GM21723 (cell line): Measurements from ENCODE around the gene ONECUT3.

Experiments
- ATAC-seq: cut with Tn5 transposase; IDR thresholded peaks from one replicate; pipeline ENCODE4 v1.9.1; 2021; ENCODE audit warnings: mild to moderate bottlenecking, moderate library complexity; ENCODE audit not compliant: unreplicated experiment

ONECUT3 gene

DNA sequence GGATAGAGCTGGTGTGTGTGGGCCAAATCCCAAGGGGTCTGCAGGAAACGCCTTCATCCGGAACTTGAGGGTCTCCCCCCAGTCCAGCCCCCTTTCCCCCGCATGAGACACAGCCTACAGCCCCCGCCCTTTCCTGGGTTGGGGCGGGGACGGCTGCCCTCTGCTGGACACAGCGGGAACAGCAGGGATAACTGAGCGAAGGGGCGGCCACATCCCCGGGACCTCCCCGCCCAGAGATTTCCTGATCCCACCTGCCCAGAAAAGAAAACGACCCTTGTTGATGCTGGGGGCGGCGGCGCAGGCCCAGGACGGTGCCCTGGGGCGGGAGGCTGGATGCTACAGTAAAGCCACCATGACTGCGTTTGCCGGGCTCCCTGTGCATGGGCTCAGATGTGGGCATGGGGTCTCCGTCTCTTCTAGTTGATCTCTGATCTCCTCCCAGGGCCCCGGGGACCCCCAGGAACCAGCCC lies 14.2 kb downstream of the ONECUT3 start:
- ATAC-seq = no peak

DNA sequence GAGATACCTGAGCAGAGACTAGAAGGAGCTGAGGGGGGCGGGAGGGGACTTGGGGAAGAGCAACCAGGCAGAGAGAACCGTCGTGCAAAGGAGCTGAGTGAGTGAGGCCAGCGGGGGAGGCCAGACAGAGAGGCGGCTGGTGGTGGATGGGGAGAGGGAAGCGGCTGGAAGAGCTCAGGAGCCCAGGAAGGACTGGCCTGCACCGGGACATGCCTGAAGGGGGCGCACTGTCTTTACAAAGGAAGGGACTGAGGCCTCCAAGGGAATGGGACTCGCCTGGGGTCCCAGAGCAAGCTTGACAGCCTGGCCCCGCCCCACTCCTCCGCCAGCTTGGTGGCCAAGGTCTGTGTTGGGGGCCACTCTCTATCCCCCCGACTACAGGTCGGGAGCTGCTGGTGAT lies 14.9 kb downstream of the ONECUT3 start:
- ATAC-seq = no peak

DNA sequence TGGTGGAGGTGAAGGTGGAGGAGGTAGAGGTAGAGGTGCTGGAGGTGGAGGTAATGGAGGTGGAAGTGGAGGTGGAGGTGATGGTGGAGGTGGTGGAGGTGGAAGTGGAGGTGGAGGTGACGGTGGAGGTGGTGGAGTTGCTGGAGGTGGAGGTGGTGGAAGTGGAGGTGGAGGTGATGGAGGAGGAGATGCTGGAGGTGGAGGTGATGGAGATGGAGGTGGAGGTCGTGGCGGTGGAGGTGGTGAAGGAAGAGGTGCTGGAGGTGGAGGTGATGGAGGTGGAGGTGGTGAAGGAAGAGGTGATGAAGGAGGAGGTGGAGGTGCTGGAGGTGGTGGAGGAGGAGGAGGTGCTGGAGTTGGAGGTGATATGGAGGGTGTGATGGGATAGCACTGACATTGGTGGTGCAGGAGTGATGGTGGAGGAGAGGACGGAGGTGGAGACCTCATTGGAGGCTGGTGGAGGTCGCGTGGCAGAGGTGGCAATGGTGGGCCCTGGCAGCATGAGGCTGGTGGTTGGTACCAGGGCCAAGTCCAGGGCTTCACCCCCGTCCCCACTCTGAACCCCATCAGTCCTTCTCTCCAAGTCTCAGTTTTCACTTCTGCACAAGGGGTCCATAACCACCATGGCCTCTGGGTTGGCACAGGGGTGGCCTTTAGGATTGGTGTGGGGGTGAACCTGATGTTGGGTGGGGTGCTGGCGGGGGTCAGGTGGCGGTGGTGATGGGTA lies 15.8 kb downstream of the ONECUT3 start:
- no peak for ATAC-seq

DNA sequence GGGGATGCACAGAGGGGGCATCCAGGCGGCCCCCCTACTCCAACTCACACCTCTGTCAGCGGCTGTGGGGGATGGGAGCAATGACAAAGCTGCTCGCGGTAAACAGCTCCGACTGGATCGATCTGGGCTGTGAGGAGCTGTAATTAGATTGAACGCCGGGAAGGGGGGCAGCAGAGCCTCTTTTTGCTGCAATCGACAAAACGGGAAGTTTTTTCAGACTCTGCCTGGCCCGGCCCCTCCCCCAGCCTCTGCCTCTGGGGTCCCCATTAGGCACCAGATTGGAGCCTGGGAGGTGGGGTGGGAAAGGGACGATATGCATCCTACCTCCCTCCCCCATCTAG lies 16.3 kb downstream of the ONECUT3 start:
- no peak for ATAC-seq

DNA sequence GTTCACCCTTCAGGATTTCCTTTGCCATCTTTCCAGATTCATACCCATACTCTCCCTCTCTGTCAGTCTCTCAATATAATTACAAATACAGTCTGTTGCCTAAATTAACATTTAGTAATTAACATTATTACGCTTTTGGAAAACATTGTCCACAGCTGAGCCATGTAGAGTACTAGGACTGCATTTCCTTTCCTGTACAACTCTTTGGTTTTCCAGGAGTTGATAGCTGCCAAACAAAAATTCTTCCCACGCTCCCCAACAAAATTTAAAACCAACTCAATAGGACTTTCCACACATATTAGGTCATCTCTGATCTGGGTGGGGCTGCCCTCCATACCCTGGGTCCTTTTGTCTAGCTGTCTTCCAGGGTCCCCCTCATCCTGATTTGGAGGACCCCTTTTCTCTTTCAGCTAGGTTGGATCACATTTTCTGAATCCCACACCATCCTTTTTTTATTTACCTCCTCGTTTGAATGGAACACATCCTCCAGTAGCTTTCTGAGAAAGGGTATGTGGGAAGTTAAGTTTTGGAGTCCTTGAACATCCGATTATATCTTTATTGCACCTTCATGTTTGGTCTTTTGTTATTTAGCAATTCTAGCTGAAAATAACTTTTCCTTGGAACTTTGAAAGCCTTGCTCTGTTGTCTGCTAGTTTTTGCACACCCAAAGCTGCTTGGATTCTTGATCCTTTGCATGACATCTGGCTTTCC lies 17.7 kb downstream of the ONECUT3 start:
- ATAC-seq = no peak

DNA sequence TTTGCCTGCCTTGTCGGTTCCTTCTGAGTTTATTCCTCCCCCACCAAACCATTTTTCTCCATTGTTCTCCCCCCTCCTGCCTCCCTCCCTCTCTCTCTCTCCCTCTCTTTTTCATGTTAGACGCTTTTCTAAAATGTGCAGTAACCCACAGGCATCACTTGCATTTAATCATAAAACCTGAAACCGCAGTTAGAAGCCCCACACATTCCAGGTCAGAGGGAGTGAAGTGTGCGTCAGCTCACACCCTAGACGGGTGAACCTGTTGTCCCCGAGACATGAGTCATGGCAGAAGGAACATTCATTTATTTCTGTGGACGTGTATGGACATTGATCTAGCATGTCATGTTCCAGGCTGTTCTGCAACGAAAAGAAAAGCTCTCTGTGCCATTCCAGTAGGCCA lies 19.9 kb downstream of the ONECUT3 start:
- ATAC-seq = no peak

DNA sequence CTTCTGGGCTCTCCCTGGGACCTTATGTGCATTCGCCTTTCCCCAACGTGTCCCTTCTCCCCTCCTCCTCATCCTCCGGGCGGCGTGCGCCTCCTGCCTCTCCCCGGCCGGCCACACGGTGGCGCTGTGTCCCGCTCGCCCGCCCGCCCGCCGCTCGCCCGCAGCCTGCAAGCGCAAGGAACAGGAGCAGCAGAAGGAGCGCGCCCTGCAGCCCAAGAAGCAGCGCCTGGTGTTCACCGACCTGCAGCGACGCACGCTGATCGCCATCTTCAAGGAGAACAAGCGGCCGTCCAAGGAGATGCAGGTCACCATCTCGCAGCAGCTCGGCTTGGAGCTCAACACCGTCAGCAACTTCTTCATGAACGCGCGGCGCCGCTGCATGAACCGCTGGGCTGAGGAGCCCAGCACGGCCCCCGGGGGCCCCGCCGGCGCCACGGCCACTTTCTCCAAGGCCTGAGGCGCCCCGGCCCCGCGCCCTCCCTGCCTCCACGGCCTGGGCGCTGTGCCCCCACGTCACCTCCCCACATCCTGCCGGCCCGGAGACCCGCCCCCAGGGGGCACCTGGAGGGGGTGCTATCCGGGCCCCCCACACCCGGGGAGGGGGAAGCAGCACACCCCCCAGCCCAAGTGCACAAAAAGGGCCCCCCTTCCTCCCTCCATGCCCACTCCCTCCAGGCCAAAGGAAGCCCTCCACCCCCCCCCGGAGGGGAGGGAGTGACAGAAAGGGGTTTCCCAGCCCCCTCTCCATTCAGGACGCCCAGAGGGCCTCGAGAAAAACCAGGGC lies 21.9 kb downstream of the ONECUT3 start:
- ATAC-seq = no peak

DNA sequence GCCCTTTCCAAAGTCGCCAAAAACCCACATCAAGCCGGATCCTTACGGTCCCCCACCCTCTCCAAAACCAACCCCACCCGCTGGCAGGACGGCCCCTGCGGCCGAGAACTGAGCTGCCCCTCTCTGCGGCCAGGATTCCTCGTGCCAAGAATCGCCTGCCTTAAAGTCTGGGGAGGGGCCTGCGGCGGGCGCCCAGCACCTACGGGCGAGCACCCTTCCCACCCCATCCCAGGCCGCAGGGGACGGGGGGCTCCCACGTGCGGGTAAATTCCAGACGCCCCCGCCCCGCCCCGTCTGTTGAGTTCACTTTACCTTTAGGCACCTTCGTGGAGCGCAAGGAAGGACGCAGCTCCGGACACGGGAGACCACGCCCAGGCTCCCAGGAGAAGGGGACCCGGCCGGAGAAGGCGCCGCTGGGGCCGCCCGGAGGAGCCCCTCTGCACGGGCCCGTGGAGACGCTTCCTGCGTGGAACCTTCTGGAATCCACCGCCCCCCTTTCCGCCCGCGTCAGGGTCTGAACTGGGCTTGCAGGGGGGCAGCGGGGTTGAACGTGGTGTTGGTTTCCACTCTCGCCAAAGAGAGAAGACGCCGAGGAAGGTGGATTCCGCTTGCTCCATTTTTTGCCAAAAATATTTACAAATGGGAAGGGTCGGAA lies 22.8 kb downstream of the ONECUT3 start:
- ATAC-seq = no peak

DNA sequence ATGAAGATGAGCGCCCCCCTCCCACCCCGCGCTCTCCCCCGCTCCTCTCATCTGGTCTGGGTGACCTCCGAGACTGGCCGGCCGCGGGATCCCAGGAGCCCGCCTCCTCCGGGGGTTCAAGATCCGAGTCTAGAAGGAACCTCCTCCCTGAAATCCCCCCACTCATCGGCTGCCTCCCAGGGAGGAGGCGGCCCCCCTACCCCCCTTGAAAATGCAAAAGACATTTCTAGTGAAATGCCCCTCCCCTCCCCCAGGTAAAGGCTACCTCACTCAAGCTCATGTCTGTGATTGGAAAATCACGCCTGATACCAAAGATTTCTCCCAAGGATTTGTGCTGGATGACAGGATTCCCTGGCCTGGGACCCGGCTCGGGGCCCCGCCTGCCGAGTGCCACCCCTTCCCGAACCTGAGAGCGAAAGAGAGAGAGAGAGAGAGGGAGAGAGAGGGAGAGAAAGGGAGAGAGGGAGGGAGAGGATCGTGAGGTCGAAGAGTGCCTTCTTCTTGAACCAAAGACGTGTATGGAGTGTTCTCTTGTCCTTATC lies 23.4 kb downstream of the ONECUT3 start:
- no peak for ATAC-seq

DNA sequence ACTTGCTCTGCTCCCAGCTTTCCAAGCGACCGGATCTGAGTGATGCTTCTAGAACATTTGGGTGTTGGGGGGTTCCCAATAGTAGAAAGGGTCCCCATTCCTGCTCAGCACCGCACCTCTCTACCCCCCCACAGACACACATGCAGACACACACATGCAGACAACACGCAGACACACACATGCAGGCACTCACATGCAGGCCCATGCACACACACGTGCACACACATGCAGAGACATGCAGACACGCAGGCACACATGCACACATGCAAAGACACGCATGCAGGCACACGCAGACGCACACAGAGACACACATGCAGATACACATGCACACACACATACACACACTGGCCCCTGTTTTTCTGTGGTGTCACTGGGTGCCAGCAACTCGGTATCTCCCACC lies 23.8 kb downstream of the ONECUT3 start:
- no peak for ATAC-seq

DNA sequence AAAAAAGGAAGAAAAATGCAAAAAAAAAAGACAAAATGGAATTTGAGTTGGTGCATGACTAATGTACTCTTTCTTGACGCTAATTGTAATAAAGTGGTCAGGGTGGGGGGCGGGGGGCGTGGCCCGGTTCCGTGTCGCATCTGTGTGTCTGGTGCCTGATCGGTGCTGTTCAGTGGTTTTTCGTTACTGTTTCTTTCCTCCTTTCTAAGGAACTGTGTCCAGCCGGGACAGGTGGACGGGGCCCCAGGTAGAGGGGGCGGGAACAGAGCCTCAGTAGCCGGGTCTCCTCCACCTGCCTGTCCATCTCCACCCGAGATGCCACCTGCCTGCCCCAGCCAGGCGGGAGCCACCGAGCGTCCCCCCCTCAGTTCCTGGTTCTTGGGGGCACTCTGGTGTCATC lies 26.3 kb downstream of the ONECUT3 start:
- ATAC-seq = no peak

DNA sequence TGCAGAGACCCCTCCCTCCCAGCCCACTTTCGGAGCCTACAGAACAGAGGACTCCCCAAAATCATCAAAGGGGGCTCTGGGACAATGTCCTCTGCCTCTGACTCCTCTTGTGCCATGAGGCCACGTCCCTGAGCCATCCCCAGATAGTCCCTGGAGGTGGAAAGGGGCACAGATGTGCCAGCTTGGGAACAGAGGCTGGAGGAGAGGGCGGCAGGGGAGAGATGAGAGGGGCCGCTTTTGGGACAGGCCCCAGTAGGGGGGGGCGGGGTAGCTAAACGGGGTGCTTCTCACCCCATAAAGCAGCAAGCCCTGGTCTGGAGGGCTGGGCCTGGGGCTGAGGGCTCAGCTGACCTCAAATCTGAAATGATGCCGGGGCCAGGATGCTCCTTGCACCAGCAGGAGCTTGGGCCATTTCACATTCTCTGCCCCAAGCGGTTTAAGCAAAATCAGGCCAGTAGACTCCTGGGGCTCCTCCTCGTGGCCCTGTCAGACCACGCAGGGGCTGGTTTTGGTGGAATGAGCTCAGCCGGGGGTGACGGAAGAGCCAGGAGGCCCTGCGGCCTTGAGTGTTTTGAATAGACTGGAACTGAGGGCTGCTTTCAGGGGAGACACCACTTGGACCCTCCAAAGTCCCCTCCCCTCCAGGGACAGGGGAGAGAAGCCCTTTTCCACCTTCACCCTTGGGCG lies 27.1 kb downstream of the ONECUT3 start:
- ATAC-seq = no peak

DNA sequence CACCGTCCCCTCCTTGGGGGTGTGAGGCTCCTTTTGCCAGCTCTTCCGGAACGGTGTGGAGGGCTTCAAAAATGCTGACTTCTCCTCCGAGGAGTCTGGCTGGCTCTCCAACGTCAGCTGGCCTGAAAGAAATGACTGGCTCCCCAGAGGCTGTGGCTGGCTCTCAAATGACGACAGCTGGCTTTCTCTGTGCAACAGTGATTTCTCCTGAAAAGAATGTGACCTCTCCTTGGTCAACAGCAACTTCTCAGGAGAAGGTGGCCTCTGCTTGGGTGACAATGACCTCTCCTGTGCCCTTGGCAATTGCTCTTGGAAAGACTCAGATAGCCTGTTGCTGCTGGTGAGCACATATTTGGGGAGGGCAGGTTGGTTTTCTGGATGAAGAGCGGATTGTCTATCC lies 29.2 kb downstream of the ONECUT3 start:
- ATAC-seq = no peak

DNA sequence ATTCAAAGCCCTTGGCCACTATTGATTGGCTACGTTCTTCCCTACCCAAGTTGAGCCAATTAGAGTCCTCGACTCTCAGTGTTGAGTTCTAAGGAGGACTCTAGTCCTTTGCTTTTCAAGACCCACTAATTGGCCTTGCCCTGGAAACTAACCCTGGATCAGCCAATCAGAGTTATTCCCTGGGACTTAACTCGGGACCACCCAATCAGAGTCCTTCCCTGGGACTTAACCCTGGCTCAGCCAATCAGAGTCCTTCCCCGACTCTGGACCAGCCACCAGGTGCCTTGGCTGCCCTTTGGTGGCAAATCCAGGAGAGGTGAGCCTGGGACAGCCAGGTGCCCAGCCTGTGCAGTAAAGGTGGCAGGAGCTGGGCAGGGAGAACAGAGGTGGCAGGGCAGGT lies 30.0 kb downstream of the ONECUT3 start:
- ATAC-seq = no peak

DNA sequence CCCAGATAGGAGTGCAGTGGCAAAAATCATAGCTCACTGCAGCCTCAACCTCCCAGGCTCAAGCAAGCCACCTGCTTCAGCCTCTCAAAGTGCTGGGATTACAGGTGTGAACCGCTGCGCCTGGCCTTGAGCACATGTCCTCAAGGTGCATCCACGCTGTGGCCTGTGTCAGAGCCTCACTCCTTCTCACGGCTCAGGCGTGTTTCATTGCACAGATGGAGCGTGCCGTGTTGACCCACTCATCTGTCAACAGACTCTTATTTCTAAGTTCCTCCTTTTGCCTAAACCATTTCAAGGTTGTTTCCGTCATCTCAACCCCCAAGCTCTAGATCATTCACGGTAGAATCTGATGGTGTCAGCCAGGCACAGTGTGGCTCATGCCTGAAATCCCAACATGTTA lies 30.6 kb downstream of the ONECUT3 start:
- no peak for ATAC-seq

DNA sequence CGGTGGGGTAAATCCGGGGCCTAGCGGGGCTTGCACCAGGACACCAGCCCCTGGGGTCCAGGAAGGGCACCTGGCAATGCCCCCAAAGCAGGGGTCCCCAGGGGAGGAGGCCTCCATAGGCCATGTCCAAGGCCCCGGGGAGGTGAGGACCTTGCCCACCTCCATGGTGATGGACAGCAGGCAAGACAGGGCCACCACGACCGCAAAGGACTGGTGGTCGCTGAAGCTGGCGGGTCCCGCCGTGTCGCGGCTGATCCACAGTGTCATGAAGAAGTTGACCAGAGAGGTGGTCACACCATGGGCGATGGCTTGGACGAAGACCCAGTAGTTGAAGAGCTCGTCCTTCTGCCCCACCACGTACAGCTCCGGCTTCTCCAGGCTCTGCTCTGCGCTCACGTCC lies 32.0 kb downstream of the ONECUT3 start:
- no peak for ATAC-seq

DNA sequence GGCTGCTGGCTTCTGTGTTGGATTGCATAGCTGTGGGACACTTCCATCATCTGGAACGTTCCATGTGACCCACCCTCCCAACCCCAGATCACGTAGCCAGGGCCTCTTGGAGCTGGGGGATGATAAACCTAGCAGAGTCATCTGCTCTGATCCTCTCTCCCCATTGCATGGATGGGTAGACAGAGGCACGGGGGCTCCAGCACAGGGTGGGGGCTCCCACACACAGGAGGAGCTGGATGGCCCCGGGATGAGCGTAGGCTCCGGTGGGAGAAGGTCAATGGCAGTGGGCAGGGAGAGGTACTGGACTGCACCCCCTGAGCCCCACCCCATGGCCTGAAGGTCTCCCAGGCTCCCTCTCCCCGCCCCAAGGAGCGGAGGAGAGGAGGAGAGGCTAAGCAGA lies 33.4 kb downstream of the ONECUT3 start:
- no peak for ATAC-seq

DNA sequence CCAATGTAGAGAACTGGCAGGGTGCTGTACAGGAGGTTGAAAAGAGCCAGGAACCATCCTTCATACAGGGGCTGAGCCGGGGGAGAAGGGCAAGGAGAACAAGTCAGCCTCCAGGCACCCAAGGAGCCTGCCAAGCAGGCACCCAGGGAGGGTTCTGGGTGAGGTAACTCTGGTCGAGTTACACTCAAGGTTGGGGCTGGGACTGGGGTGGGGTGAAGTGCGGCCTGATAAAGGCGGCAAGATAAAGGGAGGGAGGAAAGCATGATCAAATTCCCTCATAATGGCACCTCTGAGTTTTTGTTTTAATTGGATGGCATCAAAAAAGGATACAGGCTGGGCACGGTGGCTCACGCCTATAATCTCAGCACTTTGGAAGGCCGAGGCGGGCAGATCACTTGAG lies 33.8 kb downstream of the ONECUT3 start:
- no peak for ATAC-seq

DNA sequence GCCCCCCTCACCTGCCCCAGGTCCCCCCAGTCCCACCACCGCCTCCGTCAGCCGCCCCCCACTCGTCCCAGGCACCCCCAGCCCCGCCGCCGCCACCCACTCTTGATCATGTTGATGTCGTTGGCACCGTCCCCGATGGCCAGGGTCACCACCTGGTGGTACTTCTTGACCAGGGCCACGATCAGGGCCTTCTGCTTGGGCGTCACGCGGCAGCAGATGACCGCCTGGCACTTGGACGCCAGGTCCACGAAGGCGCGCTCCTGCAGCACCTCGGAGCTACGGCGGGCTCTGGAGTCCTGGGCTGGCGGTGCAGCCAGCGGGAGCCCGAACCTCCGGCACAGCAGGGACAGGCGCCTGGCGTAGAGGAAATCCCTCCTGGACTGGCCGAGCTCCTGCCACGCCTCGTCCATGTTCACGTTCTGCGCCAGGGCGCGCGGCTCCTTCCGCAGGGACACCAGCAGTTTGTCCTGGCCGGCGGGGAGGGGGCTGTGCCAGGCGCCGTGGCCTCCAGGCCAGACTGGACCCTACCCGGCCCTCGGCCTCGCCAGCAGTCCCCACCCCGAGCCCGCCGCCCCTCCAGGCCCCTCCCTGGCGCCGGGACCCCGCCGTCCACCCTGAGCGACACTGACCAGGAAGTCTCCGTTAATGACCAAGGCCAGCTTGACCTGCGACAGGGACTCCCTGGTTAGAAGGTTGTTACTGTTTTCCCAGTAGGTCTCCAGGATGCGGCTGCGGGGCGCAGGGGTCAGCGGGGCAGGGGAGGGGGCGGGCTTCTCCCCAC lies 36.1 kb downstream of the ONECUT3 start:
- no peak for ATAC-seq
